H1 (cell line): Measurements from ENCODE around the gene NR2F6. TPM values are rescaled to one million over a fixed set of nuclear protein-coding genes. Genes with fewer than 3 reads are reported as not detected.

ENCODE experiments used
- ATF2 ChIP-seq: IDR thresholded peaks from 2 replicates; pipeline ENCODE4 v1.6.1; 2012; ENCODE audit warnings: low read length, inconsistent platforms
- BACH1 ChIP-seq: IDR thresholded peaks from 2 replicates; pipeline ENCODE4 v1.6.1; 2012; ENCODE audit warnings: low read length, improper control_type of control experiment
- CHD2 ChIP-seq: IDR thresholded peaks from 2 replicates; pipeline ENCODE4 v1.6.1; 2012; ENCODE audit warnings: low read length, improper control_type of control experiment
- EZH2 ChIP-seq: fragments of 200-600 bp; sonication (generic); IDR thresholded peaks from 2 replicates; pipeline ENCODE4 v1.7.1; 2012; ENCODE audit warnings: low read depth, mild to moderate bottlenecking, moderate library complexity, low read length, inconsistent platforms; ENCODE audit not compliant: severe bottlenecking
- GABPA ChIP-seq: IDR thresholded peaks from 2 replicates; pipeline ENCODE4 v1.6.1; 2011; ENCODE audit warnings: mild to moderate bottlenecking, low read length, moderate library complexity, borderline replicate concordance; ENCODE audit not compliant: insufficient read depth
- KDM5A ChIP-seq: fragments of 200-600 bp; IDR thresholded peaks from 2 replicates; pipeline ENCODE4 v1.7.1; 2012; ENCODE audit warnings: mild to moderate bottlenecking, low read length, inconsistent platforms, mixed read lengths
- POU5F1 ChIP-seq: IDR thresholded peaks from 2 replicates; pipeline ENCODE4 v1.6.1; 2011; ENCODE audit warnings: low read depth, mild to moderate bottlenecking, low read length, moderate library complexity
- polyA plus RNA-seq, 7 experiments: library from polyadenylated mRNA; depleted of rRNA in 3 of 7; stranded (reverse) in 5 of 7; unstranded in 2 of 7; fragments of >200 nt in 5 of 7; fragments of 200-250 nt in 2 of 7; gene quantifications; 1 replicate in 5 of 7; 2 replicates in 1 of 7; 4 replicates in 1 of 7; pipeline versions ENCODE4 v1.2.1 to v1.2.3, GENCODE V29; 2011 to 2013; ENCODE audit warnings: missing spikeins in 2 of 7, mixed read lengths in 2 of 7
- total RNA-seq: library from RNA; stranded (reverse); fragmentation: NEBNext Ultra II Directional; extraction: Animal tissue kit (Norgen Biotek cat#: 25700); gene quantifications from 2 replicates; pipeline ENCODE4 v1.2.1, GENCODE V29; 2021

NR2F6 gene
- total and polyA plus RNA-seq, 2 of the 8 experiments (the other 6 are each of a cell fraction or from before 2014, with no cell fraction given) = 99.7 to 114 TPM

GRCh38 chr19:17260842-17261325 lies 15.2 kb upstream of the NR2F6 start (continued):
- TF ChIP-seq BACH1 (no peak), POU5F1 (no peak), CHD2 (no peak), ATF2 (no peak), KDM5A (no peak), GABPA (no peak), EZH2 (no peak)
